ENCODE results near the gene NR4A3. TPM values are rescaled to one million over a fixed set of nuclear protein-coding genes. Genes with fewer than 3 reads are reported as not detected.

NR4A3 gene
- total RNA-seq, 1 donor from 2014 or later: not detected

DNA sequence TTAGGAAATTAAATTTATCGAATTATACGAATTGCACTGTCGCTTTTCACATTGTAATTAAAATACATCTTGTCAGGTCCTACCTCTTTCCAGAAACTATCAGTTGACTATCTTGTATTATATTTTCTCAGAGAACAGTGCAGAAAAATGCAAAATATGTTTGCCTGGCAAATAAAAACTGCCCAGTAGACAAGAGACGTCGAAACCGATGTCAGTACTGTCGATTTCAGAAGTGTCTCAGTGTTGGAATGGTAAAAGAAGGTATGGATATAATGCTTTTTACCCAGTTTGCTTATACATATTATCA, 10.8 kb downstream of the NR4A3 start:
- no peak overlapping the region for H3K4me3 ChIP-seq (ENCODE audit: low read depth, low read length)
- TF ChIP-seq, protein P1, sequence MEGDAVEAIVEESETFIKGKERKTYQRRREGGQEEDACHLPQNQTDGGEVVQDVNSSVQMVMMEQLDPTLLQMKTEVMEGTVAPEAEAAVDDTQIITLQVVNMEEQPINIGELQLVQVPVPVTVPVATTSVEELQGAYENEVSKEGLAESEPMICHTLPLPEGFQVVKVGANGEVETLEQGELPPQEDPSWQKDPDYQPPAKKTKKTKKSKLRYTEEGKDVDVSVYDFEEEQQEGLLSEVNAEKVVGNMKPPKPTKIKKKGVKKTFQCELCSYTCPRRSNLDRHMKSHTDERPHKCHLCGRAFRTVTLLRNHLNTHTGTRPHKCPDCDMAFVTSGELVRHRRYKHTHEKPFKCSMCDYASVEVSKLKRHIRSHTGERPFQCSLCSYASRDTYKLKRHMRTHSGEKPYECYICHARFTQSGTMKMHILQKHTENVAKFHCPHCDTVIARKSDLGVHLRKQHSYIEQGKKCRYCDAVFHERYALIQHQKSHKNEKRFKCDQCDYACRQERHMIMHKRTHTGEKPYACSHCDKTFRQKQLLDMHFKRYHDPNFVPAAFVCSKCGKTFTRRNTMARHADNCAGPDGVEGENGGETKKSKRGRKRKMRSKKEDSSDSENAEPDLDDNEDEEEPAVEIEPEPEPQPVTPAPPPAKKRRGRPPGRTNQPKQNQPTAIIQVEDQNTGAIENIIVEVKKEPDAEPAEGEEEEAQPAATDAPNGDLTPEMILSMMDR (conservative IDR thresholded peaks at IDR 0.05; ENCODE audit: low read depth, low read length): no peak
- no peak for DNase-seq (ENCODE audit: low read depth)

DNA sequence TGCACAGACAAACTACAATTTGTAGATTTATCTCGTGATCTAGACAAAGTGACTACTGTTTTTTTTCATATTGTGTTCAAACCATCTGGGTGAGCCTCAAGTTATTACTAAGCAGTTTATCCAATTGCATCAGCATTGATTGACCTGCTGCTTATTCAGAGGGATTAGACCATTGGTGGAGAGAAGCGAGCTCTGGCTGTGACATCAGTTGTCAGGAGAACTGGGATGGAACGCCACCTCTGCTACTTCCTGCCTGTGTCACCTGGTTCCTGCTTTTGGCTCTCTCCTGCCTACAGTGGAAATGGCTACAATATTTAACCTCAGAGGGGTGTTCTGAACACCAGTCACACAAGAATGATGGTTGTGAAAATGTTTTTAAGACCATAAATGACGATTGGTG, 12.1 kb downstream of the NR4A3 start:
- TF ChIP-seq, protein P1 (conservative IDR thresholded peaks at IDR 0.05; ENCODE audit: low read depth, low read length): no peak
- DNase-seq (ENCODE audit: low read depth): no peak
- H3K4me3 ChIP-seq (ENCODE audit: low read depth, low read length): no peak overlapping the region

DNA sequence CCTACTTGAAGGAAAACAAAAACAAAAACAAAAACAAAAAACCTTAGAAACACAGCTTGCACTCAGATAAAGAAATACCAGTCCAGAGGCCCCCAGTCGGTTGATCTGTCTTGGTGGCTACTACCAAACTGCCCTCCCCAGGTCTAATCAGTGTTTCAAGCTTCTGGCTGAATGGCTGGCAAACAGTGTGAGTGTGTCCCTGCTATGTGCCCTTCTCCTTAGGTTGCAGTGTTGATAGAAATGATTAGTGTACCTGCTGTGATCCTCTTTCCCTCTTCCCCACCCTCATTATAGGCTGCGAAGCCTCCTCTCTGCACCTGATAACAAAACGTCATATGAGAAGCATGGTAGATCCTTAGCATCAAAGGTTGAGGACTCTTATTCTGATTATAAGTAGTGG, 12.8 kb downstream of the NR4A3 start:
- no peak for DNase-seq (ENCODE audit: low read depth)
- TF ChIP-seq, protein P1 (conservative IDR thresholded peaks at IDR 0.05; ENCODE audit: low read depth, low read length): no peak
- H3K4me3 ChIP-seq (ENCODE audit: low read depth, low read length): no peak overlapping the region

DNA sequence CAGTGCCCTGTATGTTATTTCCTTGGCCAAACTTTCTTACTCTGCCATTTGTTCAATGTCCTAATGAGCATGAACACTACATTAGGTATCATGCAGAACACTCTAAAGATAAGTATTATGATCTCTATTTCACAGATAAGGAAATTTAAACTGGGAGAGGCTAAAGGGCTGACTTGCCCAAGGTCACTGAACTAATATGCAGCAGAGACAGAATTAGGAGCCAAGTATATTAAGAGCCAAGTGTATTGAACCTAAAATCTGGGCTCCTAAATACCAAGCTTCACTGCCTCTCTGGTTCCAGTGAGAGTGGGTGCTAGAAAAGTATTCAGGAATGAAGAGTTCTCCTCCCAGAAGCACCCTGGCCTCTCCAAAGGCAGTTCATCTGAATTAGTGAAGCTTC, 13.5 kb downstream of the NR4A3 start:
- TF ChIP-seq, protein P1 (conservative IDR thresholded peaks at IDR 0.05; ENCODE audit: low read depth, low read length): no peak
- H3K4me3 ChIP-seq (ENCODE audit: low read depth, low read length): no peak overlapping the region
- DNase-seq (ENCODE audit: low read depth): no peak

DNA sequence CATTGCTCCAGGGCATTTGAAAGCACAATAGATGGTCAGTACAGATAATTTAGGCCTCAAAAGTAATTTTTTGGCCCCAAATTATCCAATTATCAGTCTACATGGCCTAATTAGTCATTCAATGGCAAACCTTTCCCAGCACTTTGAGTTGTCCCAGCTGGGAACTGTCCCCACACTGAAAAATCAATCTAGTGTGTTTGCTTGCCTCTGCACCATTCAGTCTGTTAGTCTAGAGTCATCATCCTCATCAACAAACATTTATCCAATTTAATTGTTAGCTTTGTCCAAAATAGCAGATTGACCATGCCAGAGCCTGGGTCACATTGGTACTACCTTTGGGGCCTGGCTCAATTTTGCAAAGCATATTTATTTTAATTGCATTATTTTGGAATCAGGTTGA, 13.9 kb downstream of the NR4A3 start:
- no peak for DNase-seq (ENCODE audit: low read depth)
- TF ChIP-seq, protein P1 (conservative IDR thresholded peaks at IDR 0.05; ENCODE audit: low read depth, low read length): no peak
- H3K4me3 ChIP-seq (ENCODE audit: low read depth, low read length): no peak overlapping the region

DNA sequence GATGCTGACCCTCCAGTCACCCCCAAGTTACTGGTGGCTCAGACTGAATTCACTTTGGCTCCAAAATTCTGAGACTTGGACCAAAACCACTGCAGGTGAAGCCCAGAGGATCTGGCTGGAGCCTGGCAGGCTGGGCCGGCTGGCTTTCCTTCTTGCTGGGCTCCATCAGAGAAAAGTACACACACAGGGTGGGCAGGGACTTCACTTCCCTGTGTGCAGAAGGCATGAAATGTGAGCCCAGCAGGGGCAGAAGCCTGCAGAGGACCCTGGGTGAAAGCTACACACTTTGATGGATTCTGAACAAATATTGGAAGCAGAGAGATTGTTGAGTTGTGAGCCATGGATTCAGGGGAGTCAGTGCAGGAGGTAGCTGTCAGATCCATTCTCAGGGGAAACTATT, 18.4 kb downstream of the NR4A3 start:
- TF ChIP-seq, protein P1 (conservative IDR thresholded peaks at IDR 0.05; ENCODE audit: low read depth, low read length): no peak

DNA sequence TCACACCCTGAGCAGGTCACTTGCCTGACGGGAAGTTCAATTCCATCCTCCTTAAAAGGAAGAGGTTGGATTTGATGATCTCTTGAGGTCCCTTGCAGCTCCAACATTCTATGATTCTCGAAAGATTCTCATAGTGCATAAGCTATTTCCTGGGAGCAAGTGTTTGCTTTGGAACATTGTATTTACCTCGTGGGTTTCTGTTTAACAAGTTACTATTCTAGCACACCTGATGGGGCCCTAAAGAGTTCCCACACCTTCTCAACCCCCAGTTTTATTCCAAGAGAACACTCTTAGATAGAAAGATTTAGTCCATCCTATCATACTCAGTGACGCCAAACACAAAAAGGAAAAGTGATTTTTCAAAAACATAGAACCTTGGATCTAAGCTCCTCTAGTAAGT, 23.4 kb downstream of the NR4A3 start:
- DNase-seq (ENCODE audit: low read depth): no peak
- H3K4me3 ChIP-seq (ENCODE audit: low read depth, low read length): no peak overlapping the region
- TF ChIP-seq, protein P1 (conservative IDR thresholded peaks at IDR 0.05; ENCODE audit: low read depth, low read length): no peak

More for the DNA sequence above, 18.4 kb downstream of the NR4A3 start:
- DNase-seq (ENCODE audit: low read depth): no peak
- H3K4me3 ChIP-seq (ENCODE audit: low read depth, low read length): no peak overlapping the region

Measured in epithelial cell of proximal tubule (primary cell).